Effector memory CD4-positive, alpha-beta T cell (primary cell): ENCODE data around the gene CAD.

ENCODE experiments used
- DNase-seq, 3 donors: peaks; one replicate each; pipeline ENCODE4 v3.0.0-alpha.2; 2020
- H3K27ac ChIP-seq: 2 replicates; pipeline ENCODE4 v1.7.0; 2013; ENCODE audit warnings: mild to moderate bottlenecking, low read length, moderate library complexity; ENCODE audit not compliant: insufficient read depth, poor library complexity, severe bottlenecking
- H3K27me3 ChIP-seq: replicated peaks from 2 replicates; pipeline ENCODE4 v1.7.0; 2013; ENCODE audit warnings: mild to moderate bottlenecking, low read length; ENCODE audit not compliant: insufficient read depth, control insufficient read depth, poor library complexity, severe bottlenecking
- H3K36me3 ChIP-seq: 2 replicates; pipeline ENCODE4 v1.7.0; 2013; ENCODE audit warnings: mild to moderate bottlenecking, low read length, moderate library complexity; ENCODE audit not compliant: control insufficient read depth, insufficient read depth
- H3K4me1 ChIP-seq: 2 replicates; pipeline ENCODE4 v1.7.0; 2013; ENCODE audit warnings: low read length, mild to moderate bottlenecking; ENCODE audit not compliant: control insufficient read depth, insufficient read depth, poor library complexity, severe bottlenecking
- H3K4me3 ChIP-seq: 2 replicates; pipeline ENCODE4 v1.7.0; 2013; ENCODE audit warnings: low read length, low read depth, mild to moderate bottlenecking; ENCODE audit not compliant: insufficient read depth, poor library complexity, severe bottlenecking
- H3K9me3 ChIP-seq: 2 replicates; pipeline ENCODE4 v1.7.0; 2013; ENCODE audit warnings: mild to moderate bottlenecking, low read length, moderate library complexity; ENCODE audit not compliant: control insufficient read depth

Gene CAD

DNA sequence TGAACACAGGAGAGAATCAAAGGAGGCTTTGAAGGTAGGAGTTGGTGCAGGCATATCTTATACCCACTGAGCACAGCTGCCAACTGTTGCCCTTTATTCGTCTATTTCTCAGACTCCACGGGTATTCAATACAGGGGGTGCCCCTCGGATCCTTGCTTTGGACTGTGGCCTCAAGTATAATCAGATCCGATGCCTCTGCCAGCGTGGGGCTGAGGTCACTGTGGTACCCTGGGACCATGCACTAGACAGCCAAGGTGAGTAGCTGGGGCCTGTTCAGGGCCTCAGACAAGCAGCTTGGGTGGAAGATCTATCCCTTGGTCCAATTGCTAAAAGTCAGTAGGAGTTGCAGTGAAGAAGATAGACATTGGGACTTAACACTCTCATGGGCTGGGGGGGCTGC lies 5.2 kb downstream of the CAD start:
- Histone ChIP-seq H3K27me3 (no peaks in the 10 kb centered on the region), H3K4me1 (peaks cover 8% of the 10 kb centered on the region), H3K36me3 (peaks cover 45% of the 10 kb centered on the region), H3K9me3 (no peaks in the 10 kb centered on the region), H3K4me3 (no peak overlapping the region), H3K27ac (no peak overlapping the region)
- DNase-seq, result no peak

DNA sequence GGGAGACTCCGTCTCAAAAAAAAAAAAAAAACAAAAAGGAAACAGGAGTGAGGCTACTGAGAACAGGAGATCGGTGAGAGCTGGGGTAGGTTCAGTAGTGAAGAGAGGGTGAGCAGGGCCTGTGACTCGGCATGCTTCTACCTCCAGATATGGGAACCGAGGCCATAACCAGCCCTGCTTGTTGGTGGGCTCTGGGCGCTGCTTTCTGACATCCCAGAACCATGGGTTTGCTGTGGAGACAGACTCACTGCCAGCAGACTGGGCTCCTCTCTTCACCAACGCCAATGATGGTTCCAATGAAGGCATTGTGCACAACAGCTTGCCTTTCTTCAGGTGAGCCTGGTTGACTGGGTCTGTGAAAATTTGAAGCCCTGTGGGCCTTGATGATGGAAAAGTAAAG lies 6.2 kb downstream of the CAD start:
- Histone ChIP-seq H3K27me3 (no peaks in the 10 kb centered on the region), H3K4me1 (no peaks in the 10 kb centered on the region), H3K9me3 (no peaks in the 10 kb centered on the region), H3K4me3 (no peak overlapping the region), H3K27ac (no peak overlapping the region), H3K36me3 (peaks cover 45% of the 10 kb centered on the region)
- no peak for DNase-seq

- H3K27ac ChIP-seq, result no peak overlapping the region
- no peak for DNase-seq
- no peaks in the 10 kb centered on the region for H3K9me3 ChIP-seq
- no peak overlapping the region for H3K4me3 ChIP-seq
- peaks cover 45% of the 10 kb centered on the region for H3K36me3 ChIP-seq
- no peaks in the 10 kb centered on the region for H3K4me1 ChIP-seq
- H3K27me3 ChIP-seq, result no peaks in the 10 kb centered on the region
These were observed 8.4 kb downstream of the CAD start for GRCh38 chr2:27225526-27225925.

DNA sequence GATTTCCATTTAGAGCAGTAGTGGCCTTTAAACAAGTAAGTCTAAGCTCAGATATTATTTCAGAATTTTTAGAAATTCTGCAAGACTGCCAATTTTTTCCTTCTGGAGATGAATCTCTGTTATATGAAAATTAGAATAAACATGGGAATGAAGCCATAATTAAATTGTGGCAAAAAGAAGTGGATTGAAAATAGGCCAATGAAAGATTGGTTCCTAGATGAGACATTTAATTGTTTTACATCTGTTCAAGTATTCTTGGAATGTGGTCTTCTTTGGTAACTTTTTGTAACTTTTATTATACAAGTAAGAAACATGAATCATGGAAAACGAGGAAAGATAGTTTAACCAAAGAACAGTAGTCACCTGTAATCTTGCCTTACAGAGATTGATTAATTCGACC lies 10.3 kb downstream of the CAD start:
- no peaks in the 10 kb centered on the region for H3K27me3 ChIP-seq
- no peak overlapping the region for H3K27ac ChIP-seq
- no peaks in the 10 kb centered on the region for H3K9me3 ChIP-seq
- no peak for DNase-seq
- H3K4me3 ChIP-seq, result no peak overlapping the region
- peaks cover 56% of the 10 kb centered on the region for H3K36me3 ChIP-seq
- H3K4me1 ChIP-seq, result no peaks in the 10 kb centered on the region

GRCh38 chr2:27231921-27232320 lies 14.8 kb downstream of the CAD start:
- Histone ChIP-seq H3K9me3 (no peaks in the 10 kb centered on the region), H3K36me3 (peaks cover 56% of the 10 kb centered on the region), H3K4me3 (no peak overlapping the region), H3K4me1 (no peaks in the 10 kb centered on the region), H3K27me3 (no peaks in the 10 kb centered on the region), H3K27ac (no peak overlapping the region)
- DNase-seq, result no peak

DNA sequence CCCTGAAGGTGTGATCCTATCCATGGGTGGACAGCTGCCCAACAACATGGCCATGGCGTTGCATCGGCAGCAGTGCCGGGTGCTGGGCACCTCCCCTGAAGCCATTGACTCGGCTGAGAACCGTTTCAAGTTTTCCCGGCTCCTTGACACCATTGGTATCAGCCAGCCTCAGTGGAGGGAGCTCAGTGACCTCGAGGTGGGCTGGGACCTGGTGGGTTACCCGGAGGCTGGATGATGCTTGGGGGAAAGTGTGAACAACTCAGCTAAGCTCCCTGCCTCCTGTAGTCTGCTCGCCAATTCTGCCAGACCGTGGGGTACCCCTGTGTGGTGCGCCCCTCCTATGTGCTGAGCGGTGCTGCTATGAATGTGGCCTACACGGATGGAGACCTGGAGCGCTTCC lies 16.2 kb downstream of the CAD start:
- no peak overlapping the region for H3K4me3 ChIP-seq
- peaks cover 67% of the 10 kb centered on the region for H3K36me3 ChIP-seq
- DNase-seq, result no peak
- no peaks in the 10 kb centered on the region for H3K4me1 ChIP-seq
- H3K27me3 ChIP-seq, result no peaks in the 10 kb centered on the region
- no peaks in the 10 kb centered on the region for H3K9me3 ChIP-seq
- no peak overlapping the region for H3K27ac ChIP-seq

DNA sequence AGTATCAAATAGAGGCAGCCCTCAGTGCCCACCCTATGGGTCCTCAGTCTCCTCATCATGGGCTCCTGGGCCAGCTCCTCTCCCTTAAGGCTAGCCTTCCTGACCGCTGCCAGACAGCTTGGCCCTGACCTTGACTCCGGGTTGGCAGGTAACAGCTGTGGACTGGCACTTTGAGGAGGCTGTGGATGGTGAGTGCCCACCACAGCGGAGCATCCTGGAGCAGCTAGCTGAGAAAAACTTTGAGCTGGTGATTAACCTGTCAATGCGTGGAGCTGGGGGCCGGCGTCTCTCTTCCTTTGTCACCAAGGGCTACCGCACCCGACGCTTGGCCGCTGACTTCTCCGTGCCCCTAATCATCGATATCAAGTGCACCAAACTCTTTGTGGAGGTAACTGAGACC lies 19.0 kb downstream of the CAD start:
- H3K9me3 ChIP-seq, result no peaks in the 10 kb centered on the region
- no peak overlapping the region for H3K4me3 ChIP-seq
- H3K27me3 ChIP-seq, result no peaks in the 10 kb centered on the region
- H3K36me3 ChIP-seq, result peaks cover 91% of the 10 kb centered on the region
- no peaks in the 10 kb centered on the region for H3K4me1 ChIP-seq
- no peak for DNase-seq
- no peak overlapping the region for H3K27ac ChIP-seq

- Histone ChIP-seq H3K4me3 (no peak overlapping the region), H3K27me3 (no peaks in the 10 kb centered on the region), H3K27ac (no peak overlapping the region), H3K36me3 (peaks cover 91% of the 10 kb centered on the region), H3K9me3 (no peaks in the 10 kb centered on the region), H3K4me1 (no peaks in the 10 kb centered on the region)
- DNase-seq, result no peak
These were observed 19.5 kb downstream of the CAD start for GRCh38 chr2:27236626-27237025.

DNA sequence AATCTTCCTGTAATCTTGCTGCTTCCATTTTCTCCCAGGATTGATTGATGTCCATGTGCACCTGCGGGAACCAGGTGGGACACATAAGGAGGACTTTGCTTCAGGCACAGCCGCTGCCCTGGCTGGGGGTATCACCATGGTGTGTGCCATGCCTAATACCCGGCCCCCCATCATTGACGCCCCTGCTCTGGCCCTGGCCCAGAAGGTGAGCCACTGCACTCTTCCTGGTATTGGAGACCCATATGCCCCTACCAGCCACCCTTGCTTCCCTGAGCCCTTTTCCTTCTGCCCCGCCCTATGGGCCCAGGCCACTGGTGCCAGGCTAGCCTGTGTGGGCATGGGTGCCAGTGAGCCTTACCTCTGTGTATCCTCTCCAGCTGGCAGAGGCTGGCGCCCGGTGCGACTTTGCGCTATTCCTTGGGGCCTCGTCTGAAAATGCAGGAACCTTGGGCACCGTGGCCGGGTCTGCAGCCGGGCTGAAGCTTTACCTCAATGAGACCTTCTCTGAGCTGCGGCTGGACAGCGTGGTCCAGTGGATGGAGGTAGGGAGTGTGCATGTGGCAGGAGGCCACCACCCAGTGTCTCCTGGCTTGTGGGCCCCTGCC lies 20.3 kb downstream of the CAD start:
- DNase-seq, result no peak
- Histone ChIP-seq H3K4me1 (no peaks in the 10 kb centered on the region), H3K27ac (no peak overlapping the region), H3K27me3 (no peaks in the 10 kb centered on the region), H3K36me3 (peaks cover 88% of the 10 kb centered on the region), H3K9me3 (no peaks in the 10 kb centered on the region), H3K4me3 (no peak overlapping the region)

DNA sequence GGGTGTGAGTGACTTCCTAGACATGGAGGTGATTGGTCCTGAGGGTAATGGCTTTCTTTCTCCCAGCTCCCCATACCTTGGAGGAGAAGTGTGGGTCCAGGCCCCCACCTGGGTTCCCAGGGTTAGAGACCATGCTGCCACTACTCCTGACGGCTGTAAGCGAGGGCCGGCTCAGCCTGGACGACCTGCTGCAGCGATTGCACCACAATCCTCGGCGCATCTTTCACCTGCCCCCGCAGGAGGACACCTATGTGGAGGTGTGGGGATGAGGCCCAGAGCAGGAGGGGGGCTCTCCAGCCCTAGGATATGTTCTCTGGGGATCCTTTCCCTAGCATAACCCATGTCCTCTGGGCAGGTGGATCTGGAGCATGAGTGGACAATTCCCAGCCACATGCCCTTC lies 21.8 kb downstream of the CAD start:
- no peaks in the 10 kb centered on the region for H3K9me3 ChIP-seq
- no peak overlapping the region for H3K27ac ChIP-seq
- H3K36me3 ChIP-seq, result peaks cover 88% of the 10 kb centered on the region
- no peak for DNase-seq
- H3K27me3 ChIP-seq, result no peaks in the 10 kb centered on the region
- no peaks in the 10 kb centered on the region for H3K4me1 ChIP-seq
- no peak overlapping the region for H3K4me3 ChIP-seq
